PFSK-1 (cell line): Measurements from ENCODE around the gene KLF3.

Experiments
- POLR2AphosphoS5 ChIP-seq: IDR thresholded peaks from 2 replicates; pipeline ENCODE4 v1.6.1; 2012; ENCODE audit warnings: low read depth, mild to moderate bottlenecking, control low read depth, low read length, moderate library complexity
- SIN3A ChIP-seq: IDR thresholded peaks from 2 replicates; pipeline ENCODE4 v1.6.1; 2012; ENCODE audit warnings: mild to moderate bottlenecking, low read length, moderate library complexity, borderline replicate concordance; ENCODE audit not compliant: insufficient read depth

DNA sequence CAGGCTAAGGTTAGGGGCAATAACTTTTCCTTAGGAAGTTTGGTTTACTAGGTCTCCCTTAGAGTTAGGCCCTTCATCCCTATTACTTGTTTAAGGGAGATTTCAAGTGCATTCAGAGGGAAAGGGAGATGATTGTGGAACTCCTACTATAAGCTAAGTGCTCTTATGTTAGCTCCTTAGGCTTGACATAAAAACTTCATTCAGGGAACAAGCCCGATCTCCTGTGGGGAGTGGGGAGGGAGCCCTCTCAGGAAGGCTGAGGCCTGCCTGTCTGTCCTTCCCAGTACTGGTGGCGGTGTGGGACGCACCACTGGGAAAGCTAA, 8.0 kb downstream of the KLF3 start:
- TF ChIP-seq SIN3A = no peak
- TF ChIP-seq POLR2AphosphoS5 = no peak
